ENCODE data around the gene SGPL1. TPM values are rescaled to one million over a fixed set of nuclear protein-coding genes. Genes with fewer than 3 reads are reported as not detected.

The SGPL1 gene
- total RNA-seq, 6 experiments from 2014 or later, result 22.4 to 30.9 (median 26.0) TPM

GRCh38 chr10:70896551-70896950 lies 80.8 kb downstream of the SGPL1 start:
- Mint-ChIP-seq H3K4me3 (no peak overlapping the region), H3K27me3 (ENCODE audit: insufficient read depth) (peaks cover 41% of the 10 kb centered on the region), H3K27ac (no peak overlapping the region), H3K36me3 (ENCODE audit: low read depth) (peaks cover 5% of the 10 kb centered on the region; the same call in 1 of the 2 replicates), H3K4me1 (ENCODE audit: low read depth) (peaks cover 8% of the 10 kb centered on the region), H3K9me3 (no peaks in the 10 kb centered on the region)
- DNase-seq, result no peak
- TF ChIP-seq CTCF (IDR thresholded peaks at IDR 0.05), result no peak

GRCh38 chr10:70898687-70899086 lies 82.9 kb downstream of the SGPL1 start:
- peaks cover 5% of the 10 kb centered on the region; the same call in 1 of the 2 replicates for H3K36me3 Mint-ChIP-seq (ENCODE audit: low read depth)
- H3K27ac Mint-ChIP-seq, result no peak overlapping the region
- peaks cover 48% of the 10 kb centered on the region for H3K27me3 Mint-ChIP-seq (ENCODE audit: insufficient read depth)

GRCh38 chr10:70899096-70899495 lies 83.3 kb downstream of the SGPL1 start:
- Mint-ChIP-seq H3K27ac (no peak overlapping the region), H3K9me3 (no peaks in the 10 kb centered on the region)
- DNase-seq, result no peak

More at GRCh38 chr10:70898687-70899086, 82.9 kb downstream of the SGPL1 start:
- no peaks in the 10 kb centered on the region for H3K4me1 Mint-ChIP-seq (ENCODE audit: low read depth)
- no peak overlapping the region for H3K4me3 Mint-ChIP-seq
- no peaks in the 10 kb centered on the region for H3K9me3 Mint-ChIP-seq
- no peak for DNase-seq
- TF ChIP-seq CTCF (IDR thresholded peaks at IDR 0.05), result no peak

GRCh38 chr10:70901276-70901878 lies 85.6 kb downstream of the SGPL1 start:
- H3K4me3 Mint-ChIP-seq, result no peak overlapping the region
- H3K4me1 Mint-ChIP-seq (ENCODE audit: low read depth), result no peaks in the 10 kb centered on the region
- DNase-seq, result no peak
- H3K27me3 Mint-ChIP-seq (ENCODE audit: insufficient read depth), result peaks cover 48% of the 10 kb centered on the region
- H3K27ac Mint-ChIP-seq, result no peak overlapping the region
- H3K9me3 Mint-ChIP-seq, result no peaks in the 10 kb centered on the region
- no peak for TF ChIP-seq CTCF (IDR thresholded peaks at IDR 0.05)
- H3K36me3 Mint-ChIP-seq (ENCODE audit: low read depth), result no peaks in the 10 kb centered on the region

More at GRCh38 chr10:70899096-70899495, 83.3 kb downstream of the SGPL1 start:
- Mint-ChIP-seq H3K36me3 (ENCODE audit: low read depth) (peaks cover 5% of the 10 kb centered on the region; the same call in 1 of the 2 replicates), H3K4me1 (ENCODE audit: low read depth) (no peaks in the 10 kb centered on the region), H3K27me3 (ENCODE audit: insufficient read depth) (peaks cover 49% of the 10 kb centered on the region), H3K4me3 (no peak overlapping the region)
- no peak for TF ChIP-seq CTCF (IDR thresholded peaks at IDR 0.05)

GRCh38 chr10:70902661-70903261 lies 87.0 kb downstream of the SGPL1 start:
- Mint-ChIP-seq H3K4me1 (ENCODE audit: low read depth) (no peaks in the 10 kb centered on the region), H3K27me3 (ENCODE audit: insufficient read depth) (peaks cover 53% of the 10 kb centered on the region), H3K9me3 (no peaks in the 10 kb centered on the region), H3K36me3 (ENCODE audit: low read depth) (no peaks in the 10 kb centered on the region), H3K4me3 (no peak overlapping the region), H3K27ac (no peak overlapping the region)
- no peak for DNase-seq
- no peak for TF ChIP-seq CTCF (IDR thresholded peaks at IDR 0.05)
